Thoracic aorta (tissue), 2 donors: ENCODE data around the gene OXSM. TPM values are rescaled to one million over a fixed set of nuclear protein-coding genes. Genes with fewer than 3 reads are reported as not detected.

Experiments
- ATAC-seq: fragments of 150-250 bp; one replicate; pipeline ENCODE4 v1.8.0; 2017; ENCODE audit warnings: low read depth; ENCODE audit not compliant: insufficient number of reproducible peaks, low FRiP score
- DNase-seq: peaks from one replicate; pipeline ENCODE4 v3.0.0-alpha.2; 2020; ENCODE audit warnings: low spot score
- H3K27ac ChIP-seq, 2 donors: fragments of 200-600 bp; sonication (generic); 1 replicate in 1 of 2; 2 replicates in 1 of 2; pipeline ENCODE4 v1.5.1; 2016; ENCODE audit warnings: mild to moderate bottlenecking in 2 of 2, moderate library complexity in 2 of 2
- H3K27me3 ChIP-seq: fragments of 200-600 bp; sonication (generic); replicated peaks from 2 replicates; pipeline ENCODE4 v1.6.0; 2016; ENCODE audit warnings: mild to moderate bottlenecking; ENCODE audit not compliant: insufficient read depth
- H3K36me3 ChIP-seq: fragments of 200-600 bp; sonication (generic); one replicate; pipeline ENCODE4 v1.5.1; 2016
- H3K4me1 ChIP-seq, 2 donors: fragments of 200-600 bp; sonication (generic); 1 replicate in 1 of 2; 2 replicates in 1 of 2; pipeline versions ENCODE4 v1.5.1 to v1.6.0; 2016; ENCODE audit warnings: low read depth in 2 of 2, mild to moderate bottlenecking in 1 of 2; ENCODE audit not compliant: control insufficient read depth in 1 of 2
- H3K4me3 ChIP-seq: fragments of 200-600 bp; sonication (generic); 2 replicates; pipeline ENCODE4 v1.5.1; 2016; ENCODE audit warnings: mild to moderate bottlenecking
- H3K9me3 ChIP-seq: fragments of 200-600 bp; sonication (generic); 2 replicates; pipeline ENCODE4 v1.5.1; 2016
- total RNA-seq, 2 donors: library from RNA; depleted of rRNA; stranded (reverse); fragments of >200 nt; gene quantifications; one replicate each; pipeline versions ENCODE4 v1.1.0 to v1.2.3, GENCODE V29; 2016
- TF ChIP-seq, protein P1 (sequence below): fragments of 200-600 bp; sonication (generic); IDR thresholded peaks from one replicate; pipeline ENCODE4 v1.5.1; 2019; ENCODE audit warnings: antibody characterized with exemption

Gene OXSM
- total RNA-seq, 2 donors from 2014 or later = 3.8 to 8.4 TPM

DNA sequence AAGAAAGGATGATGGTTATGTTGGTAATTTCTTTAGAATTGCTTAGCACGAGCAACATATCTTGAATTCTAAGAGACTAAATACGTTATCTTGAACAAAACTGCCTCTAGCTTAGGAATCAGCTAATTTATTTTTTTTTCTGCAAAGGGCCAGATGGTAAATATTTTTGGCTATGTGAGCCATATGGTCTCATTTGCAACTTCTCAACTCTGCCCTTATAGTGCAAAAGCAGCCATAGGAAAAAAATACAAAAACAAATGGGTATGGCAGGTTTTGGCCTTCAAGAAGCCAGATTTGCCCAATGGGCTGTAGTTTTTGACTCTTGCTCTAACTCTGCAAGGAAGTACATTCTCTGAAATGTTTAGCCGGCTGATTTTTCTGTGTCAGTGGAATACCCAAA, 11.9 kb downstream of the OXSM start:
- Histone ChIP-seq H3K4me3 (no peak overlapping the region), H3K4me1 (no peaks in the 10 kb centered on the region), H3K9me3 (no peaks in the 10 kb centered on the region), H3K27me3 (no peaks in the 10 kb centered on the region), H3K27ac (no peak overlapping the region), H3K36me3 (no peaks in the 10 kb centered on the region)
- TF ChIP-seq, protein P1, sequence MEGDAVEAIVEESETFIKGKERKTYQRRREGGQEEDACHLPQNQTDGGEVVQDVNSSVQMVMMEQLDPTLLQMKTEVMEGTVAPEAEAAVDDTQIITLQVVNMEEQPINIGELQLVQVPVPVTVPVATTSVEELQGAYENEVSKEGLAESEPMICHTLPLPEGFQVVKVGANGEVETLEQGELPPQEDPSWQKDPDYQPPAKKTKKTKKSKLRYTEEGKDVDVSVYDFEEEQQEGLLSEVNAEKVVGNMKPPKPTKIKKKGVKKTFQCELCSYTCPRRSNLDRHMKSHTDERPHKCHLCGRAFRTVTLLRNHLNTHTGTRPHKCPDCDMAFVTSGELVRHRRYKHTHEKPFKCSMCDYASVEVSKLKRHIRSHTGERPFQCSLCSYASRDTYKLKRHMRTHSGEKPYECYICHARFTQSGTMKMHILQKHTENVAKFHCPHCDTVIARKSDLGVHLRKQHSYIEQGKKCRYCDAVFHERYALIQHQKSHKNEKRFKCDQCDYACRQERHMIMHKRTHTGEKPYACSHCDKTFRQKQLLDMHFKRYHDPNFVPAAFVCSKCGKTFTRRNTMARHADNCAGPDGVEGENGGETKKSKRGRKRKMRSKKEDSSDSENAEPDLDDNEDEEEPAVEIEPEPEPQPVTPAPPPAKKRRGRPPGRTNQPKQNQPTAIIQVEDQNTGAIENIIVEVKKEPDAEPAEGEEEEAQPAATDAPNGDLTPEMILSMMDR = no peak
- ATAC-seq = no peak
- DNase-seq = no peak

DNA sequence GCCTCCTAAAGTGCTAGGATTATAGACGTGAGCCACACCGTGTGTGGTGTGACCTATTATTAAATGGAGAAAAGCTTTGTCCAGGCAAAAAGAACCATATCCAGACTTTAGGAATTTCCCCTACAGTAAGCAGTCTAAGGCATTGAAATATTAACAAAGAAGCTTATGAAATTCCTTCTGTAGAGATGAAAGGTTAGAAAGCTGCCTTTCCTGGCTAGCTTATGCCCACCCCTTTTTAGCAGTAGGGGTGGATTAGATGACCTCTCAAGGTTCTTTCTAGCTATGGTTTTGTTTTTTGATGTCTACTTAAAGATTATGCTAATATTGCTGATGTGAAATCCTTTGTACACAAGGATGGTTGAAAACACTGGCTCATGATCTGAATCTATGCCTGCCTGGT, 13.9 kb downstream of the OXSM start:
- ATAC-seq (no peak), DNase-seq (no peak)
- Histone ChIP-seq H3K27me3 (no peaks in the 10 kb centered on the region), H3K4me3 (no peak overlapping the region), H3K9me3 (no peaks in the 10 kb centered on the region), H3K4me1 (no peaks in the 10 kb centered on the region), H3K27ac (no peak overlapping the region), H3K36me3 (no peaks in the 10 kb centered on the region)
- TF ChIP-seq, protein P1 = no peak

DNA sequence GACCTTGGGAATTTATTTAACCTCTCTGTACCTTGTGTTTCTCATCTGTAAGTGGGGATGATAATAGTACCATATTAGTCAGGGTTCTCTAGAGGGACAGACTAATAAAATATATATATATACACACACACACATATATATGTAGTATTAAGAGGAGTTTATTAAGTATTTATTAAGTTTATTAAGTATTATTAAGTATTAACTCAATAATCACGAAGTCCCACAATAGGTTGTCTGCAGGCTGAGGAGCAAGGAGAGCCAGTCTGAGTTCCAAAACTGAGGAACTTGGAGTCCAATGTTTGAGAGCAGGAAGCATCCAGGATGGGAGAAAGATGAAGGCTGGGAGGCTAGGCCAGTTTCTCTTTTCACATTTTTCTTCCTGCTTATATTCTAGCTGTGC, 14.8 kb downstream of the OXSM start:
- TF ChIP-seq, protein P1 = no peak
- no peaks in the 10 kb centered on the region for H3K27me3 ChIP-seq
- no peak overlapping the region for H3K4me3 ChIP-seq
- no peak overlapping the region for H3K27ac ChIP-seq
- no peaks in the 10 kb centered on the region for H3K36me3 ChIP-seq
- DNase-seq (no peak), ATAC-seq (no peak)
- no peaks in the 10 kb centered on the region for H3K4me1 ChIP-seq
- no peaks in the 10 kb centered on the region for H3K9me3 ChIP-seq

DNA sequence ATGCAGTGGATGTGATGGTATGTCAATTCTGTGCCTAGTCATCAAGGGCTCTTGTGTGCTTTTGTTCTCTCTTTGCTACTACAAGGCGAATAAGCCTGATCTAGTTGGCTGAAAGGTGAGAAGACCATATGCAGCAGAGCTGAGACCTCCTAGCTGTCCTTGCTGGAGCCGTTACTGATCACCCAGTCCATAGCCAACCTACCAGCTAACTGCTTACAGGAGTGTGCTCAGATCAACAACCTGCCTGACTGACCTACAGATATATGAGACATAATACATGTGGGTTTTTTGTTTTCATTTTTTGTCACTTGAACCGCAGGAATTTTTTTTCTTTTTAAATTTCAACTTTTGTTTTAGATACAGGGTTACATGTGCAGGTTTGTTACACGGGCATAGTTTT, 22.8 kb downstream of the OXSM start:
- ATAC-seq (no peak), DNase-seq (no peak)
- no peak overlapping the region for H3K4me3 ChIP-seq
- no peaks in the 10 kb centered on the region for H3K36me3 ChIP-seq
- H3K9me3 ChIP-seq = no peaks in the 10 kb centered on the region
- TF ChIP-seq, protein P1 = no peak
- no peaks in the 10 kb centered on the region for H3K4me1 ChIP-seq
- no peaks in the 10 kb centered on the region for H3K27me3 ChIP-seq
- no peak overlapping the region for H3K27ac ChIP-seq

DNA sequence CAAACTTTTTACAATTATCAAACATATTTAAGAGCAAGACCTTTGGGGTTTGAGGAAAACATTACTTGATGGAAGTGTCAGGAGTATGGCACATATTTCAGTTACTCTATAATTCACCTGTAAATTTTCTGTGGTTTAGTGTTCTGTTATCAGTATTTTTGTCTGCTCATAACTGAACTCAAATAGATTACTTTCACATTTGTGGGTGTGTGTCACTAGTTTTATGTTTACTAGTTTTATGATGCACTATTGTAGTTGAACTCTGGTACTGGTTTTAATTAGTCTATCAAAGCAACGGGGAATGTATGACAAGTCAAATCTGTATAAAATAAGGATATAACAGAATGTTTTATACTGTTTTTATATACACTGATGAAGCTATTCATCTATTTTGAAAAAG, 27.2 kb downstream of the OXSM start:
- TF ChIP-seq, protein P1 = no peak
- Histone ChIP-seq H3K27me3 (no peaks in the 10 kb centered on the region), H3K27ac (no peak overlapping the region), H3K4me3 (no peak overlapping the region), H3K36me3 (no peaks in the 10 kb centered on the region), H3K9me3 (no peaks in the 10 kb centered on the region), H3K4me1 (no peaks in the 10 kb centered on the region)
- ATAC-seq (no peak), DNase-seq (no peak)
